Dermis microvascular lymphatic vessel endothelial cell (primary cell): ENCODE data around the gene RMC1. TPM values are rescaled to one million over a fixed set of nuclear protein-coding genes. Genes with fewer than 3 reads are reported as not detected.
"Not testable (repeated sequence)": the region's sequence is repeated elsewhere in the genome, so short reads cannot be mapped to it uniquely, and the experiment has no call there.

Experiments
- DNase-seq, 2 donors: peaks; one replicate each; pipeline versions ENCODE4 v3.0.0 to v3.0.0-alpha.2; 2010; ENCODE audit warnings: low read depth in 2 of 2
- total RNA-seq: library from RNA; depleted of rRNA; stranded (reverse); fragments of >200 nt; gene quantifications from 2 replicates; pipeline ENCODE4 v1.2.1, GENCODE V29; 2014

RMC1 gene
- total RNA-seq, 1 donor from 2014 or later, result 20.3 TPM

GRCh38 chr18:23557511-23557910 lies 54.2 kb downstream of the RMC1 start:
- not testable (repeated sequence) for DNase-seq

GRCh38 chr18:23560186-23560585 lies 56.9 kb downstream of the RMC1 start:
- DNase-seq, result no peak

GRCh38 chr18:23563377-23564043 lies 60.2 kb downstream of the RMC1 start:
- DNase-seq, result peak in 1 of 2 donors; percentile 23

- DNase-seq, result no peak
Observed at GRCh38 chr18:23565916-23566547, 62.7 kb downstream of the RMC1 start.

- no peak for DNase-seq
Observed at GRCh38 chr18:23567671-23568070, 64.4 kb downstream of the RMC1 start.

- DNase-seq, result peak in 1 of 2 donors; percentile 33
Observed at GRCh38 chr18:23568281-23569138, 65.2 kb downstream of the RMC1 start.

GRCh38 chr18:23569299-23570063 lies 66.2 kb downstream of the RMC1 start:
- DNase-seq, result no peak

GRCh38 chr18:23570912-23571504 lies 67.7 kb downstream of the RMC1 start:
- DNase-seq, result no peak

GRCh38 chr18:23572012-23572411 lies 68.7 kb downstream of the RMC1 start:
- no peak for DNase-seq

GRCh38 chr18:23572570-23572969 lies 69.3 kb downstream of the RMC1 start:
- no peak for DNase-seq

- no peak for DNase-seq
Observed at GRCh38 chr18:23573020-23573419, 69.7 kb downstream of the RMC1 start.

- peak in 1 of 2 donors; percentile 72 for DNase-seq
Observed at GRCh38 chr18:23573626-23574431, 70.5 kb downstream of the RMC1 start.

- DNase-seq, result no peak
Observed at GRCh38 chr18:23574611-23575308, 71.4 kb downstream of the RMC1 start.

GRCh38 chr18:23575309-23575651 lies 72.0 kb downstream of the RMC1 start:
- no peak for DNase-seq

- not testable (repeated sequence) for DNase-seq
Observed at GRCh38 chr18:23577521-23577920, 74.2 kb downstream of the RMC1 start.

GRCh38 chr18:23578067-23578701 lies 74.9 kb downstream of the RMC1 start:
- DNase-seq, result no peak

GRCh38 chr18:23578891-23579653 lies 75.8 kb downstream of the RMC1 start:
- no peak for DNase-seq

GRCh38 chr18:23580677-23581367 lies 77.5 kb downstream of the RMC1 start:
- no peak for DNase-seq
